Activated T-cell treated with anti-CD3 and anti-CD28 coated beads for 4 hours (primary cell): Measurements from ENCODE around the gene KLHL30.

Experiments
- DNase-seq: peaks from one replicate; pipeline ENCODE4 v3.0.0-alpha.2; 2020

The KLHL30 gene

DNA sequence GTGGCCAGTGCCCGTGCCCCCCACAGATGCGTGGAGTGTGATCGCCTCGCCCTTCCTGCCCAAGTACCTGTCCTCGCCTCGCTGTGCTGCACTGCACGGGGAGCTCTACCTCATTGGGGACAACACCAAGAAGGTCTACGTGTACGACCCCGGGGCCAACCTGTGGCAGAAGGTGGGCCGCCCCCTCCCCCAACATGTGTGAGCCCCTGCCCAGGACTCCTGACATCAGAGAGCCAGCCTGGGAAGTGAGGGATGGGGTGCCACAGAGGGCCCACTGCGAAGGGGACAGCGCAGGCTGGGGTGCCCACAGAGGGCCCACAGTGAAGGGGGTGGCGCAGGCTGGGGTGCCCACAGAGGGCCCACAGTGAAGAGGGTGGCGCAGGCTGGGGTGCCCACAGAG is 10.5 kb downstream of the KLHL30 start:
- no peak for DNase-seq

DNA sequence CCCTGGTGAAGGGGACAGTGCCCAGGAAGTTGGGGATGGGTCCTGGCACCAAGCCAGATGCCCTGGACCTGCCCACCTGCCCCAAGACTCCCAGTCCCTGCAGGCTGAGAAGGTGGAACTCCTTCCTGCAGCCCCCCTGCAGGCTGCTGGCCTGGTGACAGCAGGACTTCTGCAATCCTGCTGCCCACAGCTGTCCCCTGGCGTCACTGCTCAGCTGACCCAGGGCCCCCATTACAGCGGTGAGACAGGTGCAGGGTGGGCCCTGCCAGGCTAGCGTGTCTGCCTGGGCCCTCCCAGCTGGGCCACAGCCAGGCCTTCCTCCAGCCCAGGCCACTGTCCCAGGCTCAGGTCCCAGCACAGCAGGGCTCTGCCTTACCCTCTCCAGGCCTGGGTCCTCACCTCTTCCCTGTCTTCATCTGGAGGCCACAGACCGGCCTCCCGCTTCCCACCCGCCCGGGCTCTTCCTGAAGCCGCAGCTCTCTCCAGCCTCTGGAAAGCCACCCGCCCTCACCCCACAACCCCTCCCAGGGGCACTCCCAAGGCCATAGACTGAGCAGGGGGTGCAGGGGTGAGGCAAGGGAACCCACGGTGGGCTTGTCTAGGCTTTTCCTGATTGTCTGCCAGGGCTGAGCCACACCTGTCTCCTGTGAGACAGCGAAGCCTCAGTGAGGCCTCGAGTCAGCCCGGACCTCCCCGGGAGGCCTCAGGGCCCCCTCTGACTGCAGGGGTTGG is 11.5 kb downstream of the KLHL30 start:
- DNase-seq = no peak

DNA sequence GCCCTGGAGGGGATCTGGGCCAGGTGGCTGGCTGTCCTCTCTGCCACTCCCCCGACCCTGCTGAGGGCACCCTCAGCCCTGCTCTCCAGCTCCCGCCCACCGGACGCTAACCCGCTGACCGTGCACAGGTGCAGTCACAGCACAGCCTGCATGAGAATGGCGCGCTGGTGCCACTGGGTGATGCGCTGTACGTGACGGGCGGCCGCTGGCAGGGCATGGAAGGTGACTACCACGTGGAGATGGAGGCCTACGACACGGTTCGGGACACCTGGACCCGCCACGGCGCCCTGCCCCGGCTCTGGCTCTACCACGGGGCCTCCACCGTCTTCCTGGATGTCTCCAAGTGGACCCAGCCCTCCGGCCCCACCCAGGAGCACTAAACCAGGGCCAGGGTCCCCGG is 12.2 kb downstream of the KLHL30 start:
- DNase-seq = no peak

DNA sequence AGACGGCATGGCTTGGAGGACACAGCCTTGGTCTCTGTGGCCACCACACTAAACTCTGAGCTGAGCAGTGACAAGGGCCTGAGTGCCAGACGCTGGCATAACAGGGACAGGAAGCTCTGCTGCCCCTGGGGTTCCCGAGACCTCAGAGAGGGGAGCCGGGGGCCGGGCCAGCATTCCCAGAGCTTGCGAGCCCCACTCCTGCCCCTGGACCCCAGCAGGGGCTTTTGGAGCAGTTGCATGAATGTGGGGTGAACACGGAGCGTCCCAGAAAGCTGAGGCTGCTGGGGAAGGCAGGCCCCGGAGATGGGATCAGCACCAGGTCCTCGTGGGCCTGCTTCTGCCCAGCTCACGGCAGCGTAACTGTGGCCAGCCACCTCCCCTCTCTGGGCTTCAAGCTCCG is 12.7 kb downstream of the KLHL30 start:
- no peak for DNase-seq

DNA sequence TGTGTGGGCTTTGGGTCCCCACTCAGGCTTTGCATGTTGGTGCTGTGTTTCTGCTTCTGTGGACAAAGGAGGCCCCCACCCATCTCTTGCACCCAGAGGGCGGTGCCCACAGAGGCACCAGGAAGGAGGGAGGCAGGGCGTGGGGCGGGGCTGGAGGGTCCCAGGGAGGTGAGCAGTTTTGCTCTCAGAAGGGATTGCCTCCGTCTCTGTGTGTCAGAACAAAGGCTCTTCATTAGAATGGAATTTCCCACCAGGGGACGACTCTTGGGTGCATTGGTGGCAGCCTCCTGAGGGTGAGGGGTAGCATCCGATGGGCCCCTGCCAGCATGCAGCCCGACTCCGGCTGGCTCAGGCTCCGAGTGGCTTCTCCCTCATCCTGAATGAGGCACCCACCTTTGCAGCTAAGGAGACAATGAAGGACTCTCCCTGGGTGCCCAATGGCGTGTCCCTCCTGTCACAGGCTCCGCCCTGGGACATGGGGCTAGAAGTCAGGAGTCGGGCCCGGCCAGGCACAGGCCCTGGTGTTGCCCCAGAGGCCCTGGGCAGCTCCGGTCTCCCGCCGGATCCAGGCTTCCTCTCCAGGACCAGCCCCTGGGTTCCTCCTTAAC is 13.3 kb downstream of the KLHL30 start:
- DNase-seq = no peak

DNA sequence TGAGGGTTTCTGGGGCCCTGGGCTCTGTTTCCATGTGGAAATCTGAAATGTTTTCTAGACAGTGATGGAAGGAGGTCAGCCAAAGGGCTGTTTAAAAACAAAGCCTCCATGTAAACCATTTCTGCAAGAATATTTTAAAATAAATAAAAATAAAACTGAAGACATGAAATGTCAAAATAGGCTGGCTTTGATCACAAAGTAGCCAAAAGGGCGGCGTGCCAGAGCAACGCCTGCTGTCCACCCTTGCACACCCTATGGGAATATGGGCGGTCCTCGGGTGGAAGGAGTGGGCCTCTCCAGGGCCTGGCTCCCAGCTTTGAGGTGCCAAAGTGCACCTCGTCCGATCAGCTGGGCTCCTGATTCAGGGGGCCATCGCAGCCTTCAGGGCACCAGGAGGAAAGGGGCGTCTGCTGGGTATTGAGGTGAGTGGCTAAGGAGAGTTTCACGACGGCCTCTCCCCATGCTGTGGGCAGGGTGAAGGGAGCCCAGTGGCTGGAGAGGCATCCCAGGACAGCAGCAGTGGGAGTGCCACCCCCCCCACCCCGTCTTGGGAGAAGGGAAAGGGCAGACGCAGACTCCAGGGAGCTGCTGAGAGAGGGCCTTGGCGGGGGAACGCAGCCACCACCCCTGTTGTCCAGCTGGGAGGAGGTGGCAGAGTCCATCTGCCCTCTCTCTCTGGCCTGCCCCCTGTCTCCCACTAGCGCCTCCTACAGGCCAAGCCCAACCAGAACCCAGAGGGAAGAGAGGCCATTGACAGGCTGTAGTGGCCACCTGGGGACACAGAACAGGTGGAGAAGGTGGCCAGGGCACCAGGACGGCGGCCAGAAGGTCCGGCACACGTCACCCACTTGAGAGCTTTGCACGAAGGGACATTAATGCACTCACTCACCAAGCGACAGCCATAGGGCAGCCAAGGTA is 14.6 kb downstream of the KLHL30 start:
- no peak for DNase-seq

DNA sequence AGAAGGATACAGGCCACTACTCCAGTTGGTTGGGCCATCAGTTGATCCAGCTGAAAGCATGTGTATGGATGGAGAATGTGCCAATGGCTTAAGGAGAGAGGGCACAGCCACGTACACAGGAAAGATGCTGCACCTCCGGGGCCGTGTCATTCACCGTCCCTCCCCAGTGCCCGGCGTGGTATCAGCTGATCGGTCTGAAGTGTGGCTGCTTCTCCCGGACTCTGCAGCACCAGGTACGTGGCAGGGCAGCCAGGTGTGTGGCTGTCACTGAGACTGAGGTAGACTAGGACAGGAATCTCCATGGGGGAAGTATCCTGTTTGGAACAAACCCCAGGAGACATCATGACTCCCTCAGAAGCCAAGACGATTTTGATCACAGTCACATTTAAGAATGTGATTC is 16.1 kb downstream of the KLHL30 start:
- no peak for DNase-seq

DNA sequence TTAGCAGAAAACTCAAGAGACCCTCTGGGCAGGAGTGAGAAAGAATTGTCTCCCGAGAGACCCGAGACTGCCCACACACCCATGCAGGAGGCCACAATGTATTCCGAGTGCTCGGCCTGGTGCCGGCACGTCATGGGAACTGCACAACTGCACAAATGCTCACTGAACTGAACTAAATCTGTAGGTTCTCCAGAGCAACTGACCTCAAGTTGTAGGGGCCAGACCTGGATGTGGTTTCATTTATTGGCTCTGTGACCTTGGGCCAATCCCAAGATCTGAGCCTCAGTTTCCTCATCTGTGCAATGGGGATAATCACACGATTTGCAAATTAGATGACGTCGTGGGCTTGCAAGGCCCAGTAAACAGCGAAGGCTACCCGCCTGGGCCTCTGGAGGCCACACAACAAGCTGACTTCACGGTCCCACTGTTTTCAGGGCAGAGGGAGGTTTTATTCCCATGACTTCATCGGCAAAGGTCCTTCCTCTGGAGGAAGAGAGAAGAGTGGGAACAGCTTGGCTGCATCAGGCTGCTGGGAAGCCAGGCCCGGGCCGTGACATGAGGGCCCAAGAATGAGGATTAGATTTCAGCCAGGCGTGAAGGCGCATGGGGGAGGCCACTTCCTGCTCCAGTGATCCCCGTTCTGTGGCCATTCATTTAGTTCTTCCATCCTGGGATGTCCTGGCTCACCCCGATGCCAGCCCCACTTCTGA is 16.7 kb downstream of the KLHL30 start:
- DNase-seq = no peak

DNA sequence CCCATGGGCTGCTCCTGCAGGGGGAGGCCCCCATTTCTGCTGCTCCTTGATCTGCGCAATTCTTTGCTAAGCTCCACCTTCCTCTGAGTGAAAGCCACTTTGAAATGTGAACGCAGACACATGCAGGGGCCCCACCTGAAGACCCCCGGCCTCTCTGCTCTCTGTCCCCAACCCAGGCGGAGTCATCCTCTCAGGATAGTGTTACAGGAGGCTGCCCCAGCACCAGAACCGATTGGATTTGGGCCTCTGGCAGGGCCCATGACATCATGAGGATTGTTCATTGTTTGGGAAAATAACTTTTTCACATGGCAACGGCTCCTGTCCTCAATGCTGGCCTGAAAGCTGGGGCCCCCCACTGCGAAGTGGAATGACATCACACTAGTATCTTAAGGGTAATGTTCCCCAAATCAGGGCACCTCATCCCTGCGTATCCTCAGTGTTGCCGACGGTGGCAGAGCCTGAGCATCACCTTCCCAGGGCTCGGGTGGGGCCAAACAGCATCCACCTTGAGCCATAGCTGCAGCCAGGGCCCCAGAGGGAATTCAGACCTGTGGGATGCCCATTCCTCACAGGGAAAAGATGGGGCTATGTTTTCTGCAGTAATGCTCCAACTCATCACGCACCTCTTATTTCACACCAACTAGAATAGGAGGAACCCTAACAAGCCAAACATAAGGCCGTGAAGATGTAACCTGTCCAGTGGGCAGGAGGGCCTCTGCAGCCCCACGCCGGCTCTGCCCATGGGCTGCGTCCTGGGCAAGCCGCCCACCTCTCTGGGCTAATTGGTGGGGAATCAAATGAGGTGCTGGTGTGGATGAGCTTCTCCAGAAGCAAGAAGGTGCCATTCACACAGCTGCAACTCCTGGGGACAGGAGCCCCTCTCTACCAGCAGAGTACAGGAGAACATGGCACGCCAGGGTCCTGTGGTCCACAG is 17.6 kb downstream of the KLHL30 start:
- DNase-seq = no peak

DNA sequence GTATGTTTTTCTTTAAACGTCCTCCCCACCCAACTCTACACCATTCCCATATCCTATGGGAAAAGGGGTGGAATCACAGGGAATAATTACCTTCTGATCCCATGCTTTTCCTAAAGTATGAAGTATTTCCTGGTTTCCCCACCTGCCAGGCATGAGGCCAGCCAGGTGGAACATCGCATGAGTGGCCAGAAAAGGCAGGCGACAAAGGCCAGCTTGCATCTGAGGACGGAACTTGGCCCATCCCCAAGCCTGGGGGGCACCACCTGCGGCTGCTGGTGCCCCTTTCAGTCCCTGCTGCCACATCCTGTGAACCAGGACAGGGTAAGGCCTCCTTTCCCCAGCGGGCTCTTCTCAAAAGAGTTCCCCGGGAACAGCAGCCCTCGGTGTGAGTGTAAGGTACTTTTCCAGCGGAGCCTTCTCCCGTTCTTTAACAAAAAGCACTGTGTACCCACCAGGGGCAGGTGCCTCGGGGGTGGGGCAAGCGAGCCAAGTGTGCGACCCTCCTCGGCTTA is 19.1 kb downstream of the KLHL30 start:
- no peak for DNase-seq

DNA sequence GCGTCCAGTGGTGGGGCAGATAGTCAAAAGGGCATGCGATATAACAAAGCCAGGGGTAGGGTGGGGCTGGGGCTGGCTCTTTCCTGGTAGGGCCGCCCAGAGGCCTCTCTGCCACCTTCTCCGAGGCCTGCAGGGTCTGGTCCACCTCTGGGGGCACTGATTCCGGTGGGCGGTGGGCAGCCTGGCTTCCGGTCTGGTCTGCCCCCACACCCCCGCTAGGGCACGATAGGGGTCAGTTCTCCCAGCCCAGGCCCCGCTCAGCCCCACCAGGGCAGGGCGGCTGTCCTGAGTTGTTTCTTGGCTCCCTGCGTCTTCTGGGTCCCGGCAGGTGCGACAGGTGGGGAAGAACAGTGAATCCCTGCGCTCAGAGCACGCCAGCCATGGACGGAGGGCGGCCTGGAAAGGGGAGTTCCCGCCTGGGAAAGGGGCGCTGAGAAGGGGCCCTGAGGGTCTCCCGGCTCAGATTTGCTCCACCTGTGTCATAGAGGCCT is 19.6 kb downstream of the KLHL30 start:
- no peak for DNase-seq

DNA sequence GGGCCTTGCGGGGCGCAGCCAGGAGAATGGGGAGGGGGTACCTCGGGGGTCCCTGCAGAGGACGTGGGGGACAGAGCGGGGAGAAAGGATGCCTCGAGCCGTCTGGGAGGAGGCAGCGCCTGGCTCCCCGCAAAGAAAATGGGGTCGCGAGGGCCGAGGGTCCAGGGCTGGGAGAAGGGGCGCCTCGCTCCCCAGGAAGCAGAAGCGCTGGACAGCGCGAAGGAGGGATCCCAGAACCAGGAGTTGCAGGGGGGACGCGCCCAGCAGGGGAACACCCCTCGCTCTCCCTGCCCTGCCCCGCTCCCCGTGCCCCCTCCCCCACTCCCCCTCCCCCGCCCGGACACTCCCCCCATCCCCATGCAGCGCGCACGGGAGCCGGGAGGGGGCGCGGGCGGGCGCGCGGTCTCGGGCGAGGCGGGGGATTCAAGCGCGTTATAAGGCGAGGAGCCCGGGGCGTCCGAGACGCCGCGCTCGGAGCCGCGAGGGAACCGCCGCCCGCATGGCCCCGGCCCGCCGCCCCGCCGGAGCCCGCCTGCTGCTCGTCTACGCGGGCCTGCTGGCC is 20.1 kb downstream of the KLHL30 start, which contains the start of gene ERFE:
ERFE (plus strand) TSS at position 462 of the 562 bp plus-strand sequence; CDS start at position 500, 38 bp downstream.
- peak; percentile 30 for DNase-seq

DNA sequence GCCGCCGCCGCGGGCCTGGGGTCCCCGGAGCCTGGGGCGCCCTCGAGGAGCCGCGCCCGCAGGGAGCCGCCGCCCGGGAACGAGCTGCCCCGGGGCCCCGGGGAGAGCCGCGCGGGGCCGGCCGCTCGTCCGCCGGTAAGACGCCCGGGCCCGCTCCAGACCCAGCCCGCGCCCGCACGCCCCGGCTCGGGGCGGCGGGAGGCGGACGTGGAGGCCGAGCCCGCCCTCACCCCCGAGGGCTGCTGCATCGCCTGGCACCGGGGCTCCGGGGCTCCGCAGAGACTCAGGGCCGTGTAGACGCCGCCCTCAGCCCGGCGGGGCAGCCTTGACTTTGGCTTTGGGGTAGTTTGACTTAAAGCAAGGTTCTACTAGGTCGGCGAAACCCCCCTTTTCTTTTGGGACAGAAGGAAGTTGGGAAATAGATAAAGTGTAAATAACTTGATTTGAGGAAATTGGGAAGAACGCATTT is 20.6 kb downstream of the KLHL30 start:
- no peak for DNase-seq

DNA sequence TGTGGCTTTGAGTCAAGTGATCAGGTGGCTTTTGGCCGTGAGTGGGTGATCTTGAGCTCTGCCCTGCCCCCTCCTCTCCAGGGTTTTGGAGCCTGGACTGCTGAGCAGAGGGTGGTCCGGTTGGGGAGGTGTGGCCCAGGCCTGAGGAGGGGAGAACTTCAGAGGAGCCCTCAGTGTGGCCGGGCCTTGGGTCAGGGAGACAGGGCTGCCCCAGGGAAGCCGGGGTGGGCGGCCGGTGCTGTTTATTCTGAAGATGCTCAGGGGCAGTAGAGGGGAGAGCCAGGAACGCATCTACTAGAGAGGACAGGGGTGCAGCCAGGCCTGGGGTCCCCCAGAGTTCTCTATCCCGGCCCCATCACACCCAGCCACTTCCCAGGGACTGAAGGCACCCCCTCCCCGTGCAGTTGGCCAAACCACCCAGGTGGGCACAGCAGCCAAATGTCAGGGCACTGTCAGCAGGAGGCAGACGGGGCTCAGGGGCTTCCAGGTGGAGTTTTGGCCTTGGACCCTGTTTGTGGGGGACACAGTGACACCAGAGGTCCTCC is 21.3 kb downstream of the KLHL30 start:
- no peak for DNase-seq

DNA sequence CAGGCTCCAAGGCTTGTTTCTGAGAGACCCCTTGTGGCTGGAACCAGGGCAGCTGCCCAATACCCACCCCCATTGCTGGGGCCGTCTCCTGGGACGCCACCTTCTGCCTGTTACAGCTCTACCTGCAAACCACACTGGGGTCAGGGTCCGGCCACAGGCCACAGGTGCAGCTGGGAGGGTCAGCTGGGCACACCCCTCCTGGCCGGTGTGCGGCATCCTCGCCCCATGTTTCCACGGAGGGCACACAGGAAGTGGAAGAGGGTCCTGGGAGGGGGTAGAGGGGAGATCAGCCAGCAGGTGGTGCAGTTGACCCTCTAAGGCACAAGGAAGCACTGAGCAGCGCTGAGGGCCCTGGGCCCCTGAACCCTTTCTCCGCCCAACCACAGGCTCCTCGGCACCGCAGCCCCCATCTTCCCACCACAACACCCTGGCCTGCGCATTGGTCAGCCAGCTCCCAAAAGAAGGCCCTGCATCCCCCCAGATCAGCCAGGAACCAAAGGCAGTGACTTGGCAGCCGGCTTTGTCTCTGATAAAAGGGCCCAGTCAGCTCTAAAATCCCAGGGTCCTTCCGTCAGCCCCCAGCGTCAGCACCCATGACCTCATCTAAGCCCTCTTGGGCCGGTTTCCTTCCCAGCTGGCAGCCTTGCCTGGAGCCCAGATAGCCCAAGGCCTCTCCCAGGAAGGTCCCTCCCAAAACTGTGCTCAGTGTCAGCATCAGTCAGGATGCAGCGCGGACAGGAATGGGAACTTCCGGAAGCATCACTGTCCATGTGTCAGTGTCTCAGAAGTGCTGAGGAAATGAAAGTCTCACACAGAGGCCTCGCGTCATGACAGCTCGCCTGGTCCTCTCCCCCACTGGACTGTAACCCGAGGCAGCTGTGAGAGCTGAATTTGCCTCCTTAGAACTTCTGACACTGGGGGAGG is 22.0 kb downstream of the KLHL30 start:
- no peak for DNase-seq

DNA sequence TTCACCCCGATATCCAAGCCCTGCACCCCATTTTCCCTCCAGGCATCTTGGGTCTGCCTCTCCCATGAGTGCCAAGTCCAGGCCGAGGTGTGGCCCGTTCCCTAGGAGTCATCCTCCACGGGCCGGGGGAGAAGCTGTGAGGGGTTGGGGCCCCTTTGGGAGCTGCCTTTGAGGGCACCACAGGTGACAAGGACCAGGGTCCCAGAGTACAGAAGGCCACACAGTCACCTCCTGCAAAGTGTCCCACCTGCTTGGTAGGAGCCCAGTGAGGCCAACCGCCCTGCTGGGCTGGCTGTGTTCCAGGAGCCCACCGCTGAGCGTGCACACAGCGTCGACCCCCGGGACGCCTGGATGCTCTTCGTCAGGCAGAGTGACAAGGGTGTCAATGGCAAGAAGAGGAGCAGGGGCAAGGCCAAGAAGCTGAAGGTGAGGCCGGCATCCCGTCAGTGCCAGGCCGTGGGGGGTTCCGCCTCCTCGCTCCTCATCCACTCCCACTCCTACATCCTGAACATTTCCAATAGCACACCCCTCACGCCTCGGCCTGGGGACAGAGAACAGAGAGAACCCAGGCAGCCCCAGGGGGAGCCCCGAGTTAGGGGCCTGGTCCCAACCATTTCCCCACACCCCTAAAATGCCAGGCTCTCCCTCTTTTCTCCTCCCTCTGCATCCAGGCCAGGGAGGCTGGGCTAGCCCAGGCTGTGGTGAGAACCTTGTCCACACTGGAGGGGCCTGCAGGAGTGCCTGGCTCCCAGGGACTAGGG is 23.0 kb downstream of the KLHL30 start:
- DNase-seq = no peak

DNA sequence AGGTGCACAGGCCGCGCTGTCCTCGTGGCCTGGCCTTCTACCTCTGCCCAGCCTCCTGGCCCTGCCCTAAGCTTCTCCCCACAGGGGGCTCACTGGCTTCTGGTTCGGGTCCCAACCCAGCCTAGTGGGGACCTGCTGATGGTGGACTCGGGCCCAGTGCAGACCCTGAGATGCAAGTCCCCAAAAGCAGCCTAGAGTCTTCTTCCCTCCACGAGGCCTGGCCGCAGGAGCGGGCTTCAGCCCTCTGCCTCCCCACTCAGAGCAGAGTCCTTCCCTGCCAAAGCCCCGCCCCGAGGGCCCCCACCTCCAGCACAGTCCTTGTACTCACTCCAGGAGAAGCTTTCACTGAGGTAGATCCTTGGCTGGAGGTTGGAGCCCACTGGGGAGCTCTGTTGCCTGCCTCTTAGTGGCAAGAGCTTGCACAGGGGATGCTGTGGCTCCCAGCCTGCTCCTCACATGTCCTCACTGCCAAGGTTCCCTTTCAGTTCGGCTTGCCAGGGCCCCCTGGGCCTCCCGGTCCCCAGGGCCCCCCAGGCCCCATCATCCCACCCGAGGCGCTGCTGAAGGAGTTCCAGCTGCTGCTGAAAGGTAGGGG is 23.9 kb downstream of the KLHL30 start:
- DNase-seq = no peak

DNA sequence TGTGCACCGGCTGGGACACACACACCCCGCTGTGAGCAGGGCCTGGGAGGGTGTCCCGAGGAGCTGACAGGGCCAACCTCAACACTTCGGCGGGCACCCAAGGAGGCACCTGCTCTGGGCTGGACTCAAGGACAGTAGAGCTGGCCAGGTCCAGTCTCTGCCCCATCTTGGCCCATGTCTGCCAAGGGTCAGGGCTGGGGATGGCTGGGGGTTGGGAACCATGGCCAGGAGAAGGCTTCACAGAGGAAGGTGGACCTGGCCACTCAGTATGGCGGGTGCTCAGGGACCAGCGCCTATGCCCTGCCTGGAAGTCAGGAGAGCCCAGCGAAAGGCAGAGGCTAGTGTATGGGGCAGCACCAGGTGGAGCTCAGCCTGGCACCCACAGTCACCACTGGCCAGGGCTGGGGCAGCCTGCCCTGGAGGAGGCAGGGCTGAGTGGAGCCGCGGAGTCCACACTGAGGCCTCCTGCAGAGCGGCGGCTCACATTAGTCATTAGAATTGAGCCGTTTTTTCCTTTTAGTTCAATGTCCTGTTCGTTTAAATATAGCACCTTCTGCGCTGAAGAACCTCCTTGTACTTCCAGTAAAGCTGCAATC is 24.5 kb downstream of the KLHL30 start:
- no peak for DNase-seq
